Right lung (tissue), 10 donors: ENCODE data around the gene LRG1. TPM values are rescaled to one million over a fixed set of nuclear protein-coding genes. Genes with fewer than 3 reads are reported as not detected.

Source experiments
- DNase-seq, 2 donors: peaks; one replicate each; pipeline ENCODE4 v3.0.0-alpha.2; 2013
- long read RNA-seq, 8 donors: transcript quantifications; one replicate each; lab custom pipeline, GENCODE V29; 2026
- polyA plus RNA-seq, 5 donors: library from polyadenylated mRNA; unstranded; fragments of 120-200 nt; gene quantifications; one replicate each; pipeline versions ENCODE4 v1.2.1 to v1.2.3, GENCODE V29; 2013; ENCODE audit warnings: inconsistent platforms in 1 of 5, low replicate concordance in 1 of 5; ENCODE audit not compliant: insufficient read length in 5 of 5, insufficient read depth in 1 of 5

Gene LRG1
- polyA plus RNA-seq = 1 to 10 TPM in 3 of 5 donors, under 1 TPM in 2; 0.64 to 1.1 (median 1.0) TPM
- long read RNA-seq, donor 1, partial matches to known transcripts = 0 of 1 reads
- long read RNA-seq, donor 1, other reads (novel, unspliced or antisense) = 0 of 1 reads
- long read RNA-seq, donor 2 = 0 reads
- long read RNA-seq, donor 3 = 0 reads
- long read RNA-seq, donor 4 = 0 reads
- long read RNA-seq, donor 5, partial matches to known transcripts = 0 of 1 reads
- long read RNA-seq, donor 5, other reads (novel, unspliced or antisense) = 0 of 1 reads
- long read RNA-seq, donor 6, partial matches to known transcripts = 0 of 1 reads
- long read RNA-seq, donor 6, other reads (novel, unspliced or antisense) = 0 of 1 reads
- long read RNA-seq, donor 7 = 0 reads
- long read RNA-seq, donor 8 = 0 reads

- DNase-seq = no peak
Measured at GRCh38 chr19:4539693-4540581, at the start of gene LRG1. Gene LRG1, minus strand, starts transcription at chr19:4540036. Its CDS starts 23 bp downstream, at chr19:4540013.

- no peak for DNase-seq
Measured at GRCh38 chr19:4588291-4588761, 48.5 kb upstream of the LRG1 start.

- DNase-seq = no peak
Measured at GRCh38 chr19:4587527-4587926, 47.7 kb upstream of the LRG1 start.

- no peak for DNase-seq
Measured at GRCh38 chr19:4586691-4587090, 46.9 kb upstream of the LRG1 start.

GRCh38 chr19:4586245-4586644, 46.4 kb upstream of the LRG1 start:
- DNase-seq = no peak

- DNase-seq = no peak
Measured at GRCh38 chr19:4585556-4585955, 45.7 kb upstream of the LRG1 start.

GRCh38 chr19:4584670-4585460, 45.0 kb upstream of the LRG1 start:
- no peak for DNase-seq

- DNase-seq = no peak
Measured at GRCh38 chr19:4583961-4584669, 44.3 kb upstream of the LRG1 start.

GRCh38 chr19:4582980-4583842, 43.4 kb upstream of the LRG1 start:
- no peak for DNase-seq

GRCh38 chr19:4581666-4582553, 42.1 kb upstream of the LRG1 start:
- DNase-seq = no peak

GRCh38 chr19:4580961-4581665, 41.3 kb upstream of the LRG1 start:
- no peak for DNase-seq

GRCh38 chr19:4580021-4580901, 40.4 kb upstream of the LRG1 start:
- DNase-seq = no peak

- no peak for DNase-seq
Measured at GRCh38 chr19:4579389-4579788, 39.6 kb upstream of the LRG1 start.

GRCh38 chr19:4578552-4579248, 38.9 kb upstream of the LRG1 start:
- DNase-seq = no peak

- DNase-seq = no peak
Measured at GRCh38 chr19:4577020-4577782, 37.4 kb upstream of the LRG1 start.
